ENCODE measurements around the gene CNPY4.
A peak's percentile ranks its signal among the peaks of the same experiment; 100 is the strongest.

DNA sequence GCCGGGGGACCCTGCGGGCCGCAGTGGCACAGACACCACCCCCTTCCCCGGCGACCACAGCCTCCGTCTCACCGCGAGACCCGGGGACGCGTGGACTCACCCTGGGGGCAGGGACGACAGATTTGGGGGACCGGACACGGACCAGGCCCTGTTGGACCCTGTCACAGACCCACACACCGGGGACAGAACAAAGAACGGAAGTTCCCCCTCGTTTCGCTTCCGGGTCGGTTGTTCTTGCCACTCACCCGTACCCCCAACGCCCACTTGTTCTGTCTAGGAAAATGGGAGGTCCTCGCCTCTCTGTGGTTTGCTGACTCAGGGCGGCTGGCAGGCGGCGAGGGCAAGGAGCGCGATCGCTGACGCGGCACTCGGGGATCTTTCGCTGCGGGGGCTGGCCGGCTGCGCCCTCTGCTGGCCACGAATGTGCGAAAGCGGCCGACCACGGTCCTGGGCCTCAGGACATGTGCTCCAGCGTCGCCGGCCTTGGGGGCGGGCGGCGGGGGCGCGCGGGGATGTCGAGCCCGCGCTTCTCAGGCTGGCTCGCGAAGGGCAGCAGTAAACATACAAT lies 37.8 kb upstream of the CNPY4 start, which contains the start of gene ZNF3:
- TF ChIP-seq, protein P1, sequence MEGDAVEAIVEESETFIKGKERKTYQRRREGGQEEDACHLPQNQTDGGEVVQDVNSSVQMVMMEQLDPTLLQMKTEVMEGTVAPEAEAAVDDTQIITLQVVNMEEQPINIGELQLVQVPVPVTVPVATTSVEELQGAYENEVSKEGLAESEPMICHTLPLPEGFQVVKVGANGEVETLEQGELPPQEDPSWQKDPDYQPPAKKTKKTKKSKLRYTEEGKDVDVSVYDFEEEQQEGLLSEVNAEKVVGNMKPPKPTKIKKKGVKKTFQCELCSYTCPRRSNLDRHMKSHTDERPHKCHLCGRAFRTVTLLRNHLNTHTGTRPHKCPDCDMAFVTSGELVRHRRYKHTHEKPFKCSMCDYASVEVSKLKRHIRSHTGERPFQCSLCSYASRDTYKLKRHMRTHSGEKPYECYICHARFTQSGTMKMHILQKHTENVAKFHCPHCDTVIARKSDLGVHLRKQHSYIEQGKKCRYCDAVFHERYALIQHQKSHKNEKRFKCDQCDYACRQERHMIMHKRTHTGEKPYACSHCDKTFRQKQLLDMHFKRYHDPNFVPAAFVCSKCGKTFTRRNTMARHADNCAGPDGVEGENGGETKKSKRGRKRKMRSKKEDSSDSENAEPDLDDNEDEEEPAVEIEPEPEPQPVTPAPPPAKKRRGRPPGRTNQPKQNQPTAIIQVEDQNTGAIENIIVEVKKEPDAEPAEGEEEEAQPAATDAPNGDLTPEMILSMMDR (conservative IDR thresholded peaks at IDR 0.05; ENCODE audit: low read length), result peak; percentile 77
- TF ChIP-seq EZH2phosphoT487 (IDR thresholded peaks at IDR 0.05; ENCODE audit: borderline replicate concordance), result no peak

Measured in Loucy (cell line).